Right lobe of liver (tissue), 4 donors: ENCODE results near the gene CHST11.

Experiments
- POLR2A ChIP-seq: fragments of 450-650 bp; IDR thresholded peaks from one replicate; pipeline ENCODE4 v1.6.1; 2017; ENCODE audit warnings: antibody characterized with exemption, mild to moderate bottlenecking
- TF ChIP-seq, protein P1 (sequence below), 4 donors: fragments of 200-600 bp in 3 of 4; fragments of 450-650 bp in 1 of 4; IDR thresholded peaks; one replicate each; pipeline versions ENCODE4 v1.5.1 to v1.8.0; 2016 to 2022; ENCODE audit warnings: antibody characterized with exemption in 4 of 4, mild to moderate bottlenecking in 2 of 4
- donor health status: DM: no; HTN: no; CAD: no.
- donor health status: DM: no; HTN: no; CAD: no.
- donor health status: DM: no; HTN: yes; CAD: no.

DNA sequence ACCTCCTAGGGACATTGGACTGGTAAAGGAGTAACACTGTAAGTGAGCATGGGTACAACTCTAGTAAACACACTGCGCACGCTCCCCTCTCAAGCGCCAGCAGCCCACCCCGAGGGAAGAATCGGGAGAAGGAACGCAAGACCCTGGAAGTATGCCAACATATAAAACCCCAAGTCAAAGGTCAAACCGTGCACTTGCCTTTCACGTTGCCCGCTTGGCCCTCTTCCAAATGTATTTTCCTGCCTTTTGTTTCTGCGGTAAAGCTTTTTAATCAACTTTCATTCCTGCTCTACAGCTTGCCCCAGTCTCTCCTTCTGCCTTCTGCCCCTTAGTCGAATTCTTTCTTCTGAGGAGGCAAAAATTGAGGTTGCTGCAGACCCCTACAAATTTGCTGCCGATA lies 17.6 kb upstream of the CHST11 start:
- TF ChIP-seq, protein P1, sequence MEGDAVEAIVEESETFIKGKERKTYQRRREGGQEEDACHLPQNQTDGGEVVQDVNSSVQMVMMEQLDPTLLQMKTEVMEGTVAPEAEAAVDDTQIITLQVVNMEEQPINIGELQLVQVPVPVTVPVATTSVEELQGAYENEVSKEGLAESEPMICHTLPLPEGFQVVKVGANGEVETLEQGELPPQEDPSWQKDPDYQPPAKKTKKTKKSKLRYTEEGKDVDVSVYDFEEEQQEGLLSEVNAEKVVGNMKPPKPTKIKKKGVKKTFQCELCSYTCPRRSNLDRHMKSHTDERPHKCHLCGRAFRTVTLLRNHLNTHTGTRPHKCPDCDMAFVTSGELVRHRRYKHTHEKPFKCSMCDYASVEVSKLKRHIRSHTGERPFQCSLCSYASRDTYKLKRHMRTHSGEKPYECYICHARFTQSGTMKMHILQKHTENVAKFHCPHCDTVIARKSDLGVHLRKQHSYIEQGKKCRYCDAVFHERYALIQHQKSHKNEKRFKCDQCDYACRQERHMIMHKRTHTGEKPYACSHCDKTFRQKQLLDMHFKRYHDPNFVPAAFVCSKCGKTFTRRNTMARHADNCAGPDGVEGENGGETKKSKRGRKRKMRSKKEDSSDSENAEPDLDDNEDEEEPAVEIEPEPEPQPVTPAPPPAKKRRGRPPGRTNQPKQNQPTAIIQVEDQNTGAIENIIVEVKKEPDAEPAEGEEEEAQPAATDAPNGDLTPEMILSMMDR (IDR thresholded peaks at IDR 0.05) = no peak
- TF ChIP-seq POLR2A = no peak
